Heart left ventricle (tissue), 13 donors: ENCODE measurements around the gene LPO.

Experiments used
- CTCF ChIP-seq, 12 donors: fragments of 200-600 bp; sonication (generic) in 4 of 12; IDR thresholded peaks; one replicate each; pipeline versions ENCODE4 v1.5.0 to v1.8.0; 2018 to 2022; ENCODE audit warnings: antibody characterized with exemption in 12 of 12, mild to moderate bottlenecking in 5 of 12
- POLR2A ChIP-seq, 2 donors: fragments of 450-650 bp; IDR thresholded peaks; one replicate each; pipeline ENCODE4 v1.6.1; 2017; ENCODE audit warnings: antibody characterized with exemption in 2 of 2, mild to moderate bottlenecking in 2 of 2, moderate library complexity in 2 of 2
- donor health status: ischemic (EF 13 %, LVEDD 7.1; RV severe dilation, severe dysfunction).
- donor health status: DM: no; HTN: yes; CAD: no.
- donor health status: DM: no; HTN: no; CAD: no.
- donor health status: ischemic (EF 25% LVEDD 6.9; RV normal size, moderate dysfunction).
- donor health status: ischemic (EF 25% LVEDD 5.7; RV mildly dilated, moderate dysfunction).
- donor health status: ischemic (EF 35%, LVEDD 5.7; RV mildly dilated, moderate dysfunction).
- donor health status: nonischemic (EF 11% LVEDD 7.7; RV severe dilation, severe dysfunction).
- donor health status: DM: yes; HTN: yes; CAD: no.
- donor health status: PGD.
- donor health status: ischemic (EF 29% LVEDD 5.4; RV normal size, mild dysfunction).
- donor health status: nonischemic (EF 23%, LVEDD 6.1; RV moderate dilation, normal function).

DNA sequence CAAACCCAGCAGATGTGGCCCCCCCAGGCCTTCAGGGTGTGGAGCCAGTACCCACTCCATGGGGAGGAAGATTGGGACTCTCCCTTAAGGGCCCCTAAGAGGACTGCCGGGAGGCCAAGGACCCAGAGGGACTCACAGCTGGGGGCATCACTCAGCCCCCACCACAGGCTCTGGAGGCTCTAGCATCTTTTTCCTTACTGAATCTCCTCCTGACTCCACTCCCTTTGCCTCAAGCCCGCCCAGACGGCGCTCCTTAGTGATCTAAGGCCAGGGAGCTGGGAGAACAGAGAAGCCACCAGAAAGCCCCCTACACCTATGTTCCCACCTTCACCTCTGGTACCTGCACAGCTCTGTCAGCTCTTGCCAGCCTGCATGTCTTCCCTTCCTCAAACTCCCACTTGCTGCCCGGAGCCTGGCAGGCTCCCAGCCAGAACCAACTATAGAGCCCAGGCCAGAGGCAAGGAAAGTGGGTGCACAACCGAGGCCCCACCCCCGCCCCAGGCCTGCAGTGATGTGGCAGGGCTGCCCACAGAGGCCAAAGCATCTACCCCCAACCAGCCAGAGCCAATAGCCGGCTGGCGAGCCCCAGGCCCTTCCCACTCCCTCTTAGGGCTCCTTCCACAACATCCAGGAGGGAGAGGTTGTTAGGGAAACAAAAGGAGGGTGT lies 64.7 kb downstream of the LPO start:
- TF ChIP-seq CTCF (IDR thresholded peaks at IDR 0.05) (no peak), POLR2A (IDR thresholded peaks at IDR 0.05) (no peak)
